Measurements from ENCODE around the gene GSTA3. TPM values are rescaled to one million over a fixed set of nuclear protein-coding genes. Genes with fewer than 3 reads are reported as not detected.
"Not testable (repeated sequence)": the region's sequence is repeated elsewhere in the genome, so short reads cannot be mapped to it uniquely, and the experiment has no call there.

Gene GSTA3
- total and polyA plus RNA-seq, 4 donors, result 1.1 to 5.8 (median 2.4) TPM

DNA sequence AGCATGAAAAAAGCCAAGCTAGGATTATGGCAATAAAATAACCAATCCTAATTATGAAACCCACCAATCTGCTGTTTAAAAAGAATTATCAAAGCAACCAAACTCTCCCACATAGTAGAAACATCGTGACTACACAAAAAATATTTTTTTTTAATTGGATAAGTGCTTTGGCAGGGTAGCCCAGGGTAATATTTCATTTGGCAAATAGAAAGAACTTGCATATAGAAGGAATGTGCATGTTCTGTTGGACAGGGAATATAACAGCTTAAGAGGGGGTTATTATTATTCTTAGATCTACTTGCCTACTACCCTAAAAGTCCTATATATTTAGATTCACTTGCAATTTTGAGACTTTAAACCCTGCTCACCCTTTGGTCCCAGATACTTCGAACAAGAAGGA, 972 bp downstream of the GSTA3 start:
- H3K36me3 ChIP-seq (ENCODE audit: control insufficient read depth in 4 of 4, insufficient read depth in 4 of 4, low read length in 4 of 4), result no peaks in the 10 kb centered on the region
- H3K27me3 ChIP-seq (ENCODE audit: control insufficient read depth in 3 of 3, insufficient read depth in 3 of 3, low read length in 2 of 3), result no peaks in the 10 kb centered on the region
- no peak for ATAC-seq (ENCODE audit: insufficient read depth, low FRiP score)
- DNase-seq, result peak in 2 of 3 donors; percentile 50 to 67
- peaks cover 0 to 12% (median 0%) of the 10 kb centered on the region in 5 donors for H3K4me1 ChIP-seq (ENCODE audit: control insufficient read depth in 5 of 5, insufficient read depth in 5 of 5, low read length in 5 of 5)
- H3K9ac ChIP-seq (ENCODE audit: insufficient read depth in 1 of 2, low read length in 2 of 2), result no peak overlapping the region
- TF ChIP-seq, protein P1, sequence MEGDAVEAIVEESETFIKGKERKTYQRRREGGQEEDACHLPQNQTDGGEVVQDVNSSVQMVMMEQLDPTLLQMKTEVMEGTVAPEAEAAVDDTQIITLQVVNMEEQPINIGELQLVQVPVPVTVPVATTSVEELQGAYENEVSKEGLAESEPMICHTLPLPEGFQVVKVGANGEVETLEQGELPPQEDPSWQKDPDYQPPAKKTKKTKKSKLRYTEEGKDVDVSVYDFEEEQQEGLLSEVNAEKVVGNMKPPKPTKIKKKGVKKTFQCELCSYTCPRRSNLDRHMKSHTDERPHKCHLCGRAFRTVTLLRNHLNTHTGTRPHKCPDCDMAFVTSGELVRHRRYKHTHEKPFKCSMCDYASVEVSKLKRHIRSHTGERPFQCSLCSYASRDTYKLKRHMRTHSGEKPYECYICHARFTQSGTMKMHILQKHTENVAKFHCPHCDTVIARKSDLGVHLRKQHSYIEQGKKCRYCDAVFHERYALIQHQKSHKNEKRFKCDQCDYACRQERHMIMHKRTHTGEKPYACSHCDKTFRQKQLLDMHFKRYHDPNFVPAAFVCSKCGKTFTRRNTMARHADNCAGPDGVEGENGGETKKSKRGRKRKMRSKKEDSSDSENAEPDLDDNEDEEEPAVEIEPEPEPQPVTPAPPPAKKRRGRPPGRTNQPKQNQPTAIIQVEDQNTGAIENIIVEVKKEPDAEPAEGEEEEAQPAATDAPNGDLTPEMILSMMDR (IDR thresholded peaks at IDR 0.05; ENCODE audit: control extremely low read depth, extremely low read depth), result no peak
- H3K4me3 ChIP-seq, result no peak overlapping the region
- H3K27ac ChIP-seq (ENCODE audit: low read depth in 1 of 2, low read length in 1 of 2), result no peak overlapping the region
- WGBS, 2 donors, result 76 to 85% methylated on average over 2 of the region's 2 CpGs
- H3K9me3 ChIP-seq (ENCODE audit: control insufficient read depth in 4 of 4, insufficient read depth in 3 of 4, low read length in 3 of 4), result no peaks in the 10 kb centered on the region

DNA sequence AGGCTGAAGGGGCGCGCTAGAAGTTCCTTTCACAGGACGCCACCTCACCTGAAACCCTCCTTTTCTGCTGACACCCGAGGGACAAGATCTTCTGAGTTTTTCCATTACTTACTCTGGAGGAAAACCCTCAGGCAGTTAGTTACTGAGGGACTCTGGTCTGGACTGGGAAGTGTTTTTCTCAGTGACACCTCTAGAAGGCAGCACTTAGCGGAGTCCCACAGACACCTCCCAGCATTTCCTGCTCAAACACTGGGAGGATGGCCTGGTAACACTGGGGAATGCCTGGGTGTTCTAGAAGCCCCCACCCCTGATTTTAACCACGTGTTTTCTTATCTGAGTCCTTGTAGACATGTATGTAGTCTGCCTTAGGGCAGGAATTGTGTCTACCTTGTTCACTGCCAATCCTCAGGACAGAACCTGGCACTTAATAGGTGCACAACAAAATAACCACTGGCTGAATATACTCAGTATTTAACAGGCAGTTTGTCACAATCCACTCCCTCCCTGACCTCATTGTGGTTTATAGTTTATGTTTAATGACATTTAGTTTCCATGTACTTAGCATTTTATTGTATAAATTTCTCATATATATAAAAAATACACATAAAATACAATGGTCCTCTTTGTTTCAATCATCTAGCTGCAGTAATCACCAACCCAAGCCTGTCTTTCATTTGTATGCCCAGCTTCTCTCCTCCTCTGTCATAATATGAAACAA, 4.8 kb downstream of the GSTA3 start:
- Histone ChIP-seq H3K9ac (ENCODE audit: insufficient read depth in 1 of 2, low read length in 2 of 2) (no peak overlapping the region), H3K27me3 (ENCODE audit: control insufficient read depth in 3 of 3, insufficient read depth in 3 of 3, low read length in 2 of 3) (no peaks in the 10 kb centered on the region), H3K4me3 (no peak overlapping the region), H3K27ac (ENCODE audit: low read depth in 1 of 2, low read length in 1 of 2) (no peak overlapping the region), H3K4me1 (ENCODE audit: control insufficient read depth in 5 of 5, insufficient read depth in 5 of 5, low read length in 5 of 5) (peaks cover 0 to 12% (median 0%) of the 10 kb centered on the region in 5 donors), H3K9me3 (ENCODE audit: control insufficient read depth in 4 of 4, insufficient read depth in 3 of 4, low read length in 3 of 4) (no peaks in the 10 kb centered on the region), H3K36me3 (ENCODE audit: control insufficient read depth in 4 of 4, insufficient read depth in 4 of 4, low read length in 4 of 4) (no peaks in the 10 kb centered on the region)
- 73 to 77% methylated on average over 6 of the region's 6 CpGs for WGBS, 2 donors
- TF ChIP-seq, protein P1 (IDR thresholded peaks at IDR 0.05; ENCODE audit: control extremely low read depth, extremely low read depth), result no peak
- DNase-seq (no peak), ATAC-seq (ENCODE audit: insufficient read depth, low FRiP score) (no peak)

DNA sequence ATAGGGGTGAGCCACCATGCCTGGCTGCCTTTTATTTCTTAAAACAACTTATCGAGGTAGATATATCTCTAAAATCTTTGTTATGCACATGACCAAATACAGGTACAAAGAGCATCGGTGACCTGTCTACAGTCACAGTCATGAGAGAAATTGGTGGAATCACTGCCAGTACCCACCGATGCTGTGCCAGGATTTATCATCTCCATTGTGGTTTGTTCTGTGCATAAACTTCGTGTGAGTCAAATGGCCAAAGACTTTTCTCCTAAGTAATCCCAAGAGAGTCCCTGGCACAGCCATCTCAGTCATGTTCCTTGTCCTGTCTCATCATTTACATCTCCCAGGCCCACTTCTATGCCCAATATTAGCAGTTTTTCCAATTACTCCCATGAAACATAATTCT, 9.0 kb downstream of the GSTA3 start:
- no peak overlapping the region for H3K9ac ChIP-seq (ENCODE audit: insufficient read depth in 1 of 2, low read length in 2 of 2)
- no peaks in the 10 kb centered on the region for H3K4me1 ChIP-seq (ENCODE audit: control insufficient read depth in 5 of 5, insufficient read depth in 5 of 5, low read length in 5 of 5)
- H3K4me3 ChIP-seq, result no peak overlapping the region
- 91 to 92% methylated on average over 4 of the region's 4 CpGs for WGBS, 2 donors
- TF ChIP-seq, protein P1 (IDR thresholded peaks at IDR 0.05; ENCODE audit: control extremely low read depth, extremely low read depth), result no peak
- DNase-seq (no peak), ATAC-seq (ENCODE audit: insufficient read depth, low FRiP score) (no peak)
- peaks cover 0 to 6% (median 3%) of the 10 kb centered on the region in 4 donors for H3K9me3 ChIP-seq (ENCODE audit: control insufficient read depth in 4 of 4, insufficient read depth in 3 of 4, low read length in 3 of 4)
- H3K27me3 ChIP-seq (ENCODE audit: control insufficient read depth in 3 of 3, insufficient read depth in 3 of 3, low read length in 2 of 3), result no peaks in the 10 kb centered on the region
- H3K36me3 ChIP-seq (ENCODE audit: control insufficient read depth in 4 of 4, insufficient read depth in 4 of 4, low read length in 4 of 4), result peaks cover 0 to 1% (median 0%) of the 10 kb centered on the region in 4 donors
- no peak overlapping the region for H3K27ac ChIP-seq (ENCODE audit: low read depth in 1 of 2, low read length in 1 of 2)

DNA sequence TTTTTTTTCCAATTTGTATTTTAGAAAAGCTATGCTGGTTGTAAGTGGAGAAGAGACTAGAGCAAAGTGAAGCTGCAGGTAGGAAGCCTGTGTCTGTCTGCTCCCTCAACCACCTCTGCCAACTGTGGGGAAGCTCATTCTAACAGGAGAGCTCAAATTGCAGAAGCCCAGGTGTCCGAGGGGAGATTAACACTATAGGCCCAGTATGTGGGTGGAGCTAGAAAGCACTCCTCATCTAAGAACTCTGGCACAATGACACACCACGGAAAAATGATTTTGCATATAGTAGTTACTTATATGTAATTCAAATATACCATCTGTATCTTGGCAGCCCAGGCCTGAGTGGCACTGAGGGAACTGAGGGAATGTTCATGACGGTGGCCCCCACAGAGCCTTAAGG, 13.7 kb downstream of the GSTA3 start:
- not testable (repeated sequence) for H3K4me1 ChIP-seq (ENCODE audit: control insufficient read depth in 5 of 5, insufficient read depth in 5 of 5, low read length in 5 of 5)

More for the DNA sequence above, 13.7 kb downstream of the GSTA3 start:
- H3K4me3 ChIP-seq; H3K27me3 ChIP-seq (ENCODE audit: control insufficient read depth in 3 of 3, insufficient read depth in 3 of 3, low read length in 2 of 3); H3K9me3 ChIP-seq (ENCODE audit: control insufficient read depth in 4 of 4, insufficient read depth in 3 of 4, low read length in 3 of 4); H3K36me3 ChIP-seq (ENCODE audit: control insufficient read depth in 4 of 4, insufficient read depth in 4 of 4, low read length in 4 of 4); DNase-seq; ATAC-seq (ENCODE audit: insufficient read depth, low FRiP score); H3K27ac ChIP-seq (ENCODE audit: low read depth in 1 of 2, low read length in 1 of 2); H3K9ac ChIP-seq (ENCODE audit: insufficient read depth in 1 of 2, low read length in 2 of 2): not testable (repeated sequence)
- 60 to 72% methylated on average over 3 of the region's 3 CpGs for WGBS, 2 donors
